MM.1S (cell line): ENCODE data around the gene EXOC7.

Experiments
- DNase-seq: peaks from one replicate; pipeline ENCODE4 v3.0.0-alpha.2; 2015
- H2AFZ ChIP-seq: fragments of 300-600 bp; sonication (generic); 2 replicates; pipeline ENCODE4 v1.6.0; 2016; ENCODE audit warnings: antibody characterized with exemption, low read length
- H3F3A ChIP-seq: fragments of 300-600 bp; sonication (generic); 2 replicates; pipeline ENCODE4 v1.6.1; 2016; ENCODE audit warnings: mild to moderate bottlenecking, antibody characterized with exemption, low read length, moderate library complexity, mixed read lengths; ENCODE audit not compliant: insufficient read depth
- H3K27ac ChIP-seq: fragments of 300-600 bp; sonication (generic); 2 replicates; pipeline ENCODE4 v1.5.1; 2016; ENCODE audit warnings: mild to moderate bottlenecking, low read length
- H3K27me3 ChIP-seq: fragments of 300-600 bp; sonication (generic); replicated peaks from 2 replicates; pipeline ENCODE4 v1.6.0; 2016; ENCODE audit warnings: low read length; ENCODE audit not compliant: insufficient read depth
- H3K36me3 ChIP-seq: fragments of 300-600 bp; sonication (generic); replicated peaks from 2 replicates; pipeline ENCODE4 v1.6.1; 2016; ENCODE audit warnings: mild to moderate bottlenecking, low read length, mixed read lengths; ENCODE audit not compliant: insufficient read depth
- H3K4me1 ChIP-seq: fragments of 300-600 bp; sonication (generic); 2 replicates; pipeline ENCODE4 v1.6.1; 2016; ENCODE audit warnings: low read length, mixed read lengths
- H3K4me2 ChIP-seq: fragments of 300-600 bp; sonication (generic); 2 replicates; pipeline ENCODE4 v1.6.0; 2016; ENCODE audit warnings: low read depth, low read length
- H3K4me3 ChIP-seq: fragments of 300-600 bp; sonication (generic); 2 replicates; pipeline ENCODE4 v1.5.1; 2016; ENCODE audit warnings: low read length, mixed read lengths
- H3K79me2 ChIP-seq: fragments of 300-600 bp; sonication (generic); 2 replicates; pipeline ENCODE4 v1.6.1; 2016; ENCODE audit warnings: mixed run types, low read length, mixed read lengths
- H3K9ac ChIP-seq: fragments of 300-600 bp; sonication (generic); 2 replicates; pipeline ENCODE4 v1.6.1; 2016; ENCODE audit warnings: low read length, mixed read lengths
- H3K9me2 ChIP-seq: fragments of 300-600 bp; sonication (generic); replicated peaks from 2 replicates; pipeline ENCODE4 v1.6.1; 2016; ENCODE audit warnings: mild to moderate bottlenecking, low read length, mixed read lengths; ENCODE audit not compliant: insufficient read depth
- H3K9me3 ChIP-seq: fragments of 300-600 bp; sonication (generic); replicated peaks from 2 replicates; pipeline ENCODE4 v1.6.1; 2016; ENCODE audit warnings: mild to moderate bottlenecking, low read length, mixed read lengths; ENCODE audit not compliant: insufficient read depth
- H4K20me1 ChIP-seq: fragments of 300-600 bp; sonication (generic); 2 replicates; pipeline ENCODE4 v1.6.1; 2016; ENCODE audit warnings: mild to moderate bottlenecking, low read length, moderate library complexity, mixed read lengths; ENCODE audit not compliant: insufficient read depth
- CTCF ChIP-seq: fragments of 300-600 bp; sonication (generic); IDR thresholded peaks from 2 replicates; pipeline ENCODE4 v1.5.1; 2016; ENCODE audit warnings: antibody characterized with exemption, low read length, mixed read lengths
- EZH2 ChIP-seq: fragments of 300-600 bp; sonication (generic); optimal IDR thresholded peaks from 2 replicates; pipeline ENCODE3; 2017; ENCODE audit warnings: low read depth, mild to moderate bottlenecking, antibody characterized with exemption, low read length, mixed read lengths
- EZH2phosphoT487 ChIP-seq: fragments of 300-600 bp; sonication (generic); IDR thresholded peaks from 2 replicates; pipeline ENCODE4 v1.6.1; 2018; ENCODE audit warnings: antibody characterized with exemption, low read length

Gene EXOC7

GRCh38 chr17:76056882-76057281 is 46.7 kb downstream of the EXOC7 start:
- Histone ChIP-seq H3K9me3 (no peaks in the 10 kb centered on the region), H4K20me1 (no peaks in the 10 kb centered on the region), H3K4me3 (no peak overlapping the region), H2AFZ (no peak overlapping the region), H3K36me3 (peaks cover 33% of the 10 kb centered on the region), H3K27ac (no peak overlapping the region), H3K9me2 (no peaks in the 10 kb centered on the region), H3K4me2 (no peak overlapping the region), H3K27me3 (no peaks in the 10 kb centered on the region), H3F3A (0 out of 2 replicates have a peak, but pooled peaks cover 3% of the 10 kb centered on the region), H3K9ac (no peak overlapping the region), H3K79me2 (peaks cover 23% of the 10 kb centered on the region), H3K4me1 (no peaks in the 10 kb centered on the region)
- no peak for DNase-seq
- TF ChIP-seq CTCF (no peak), EZH2phosphoT487 (no peak), EZH2 (no peak)

GRCh38 chr17:76054112-76054476 is 49.5 kb downstream of the EXOC7 start:
- TF ChIP-seq EZH2 (no peak), CTCF (no peak), EZH2phosphoT487 (no peak)
- Histone ChIP-seq H3F3A (0 out of 2 replicates have a peak, but pooled peaks cover 3% of the 10 kb centered on the region), H2AFZ (no peak overlapping the region), H3K4me3 (no peak overlapping the region), H3K36me3 (peaks cover 19% of the 10 kb centered on the region), H3K9me3 (no peaks in the 10 kb centered on the region), H3K27me3 (no peaks in the 10 kb centered on the region), H4K20me1 (no peaks in the 10 kb centered on the region), H3K27ac (no peak overlapping the region), H3K79me2 (peaks cover 36% of the 10 kb centered on the region), H3K9ac (no peak overlapping the region), H3K9me2 (no peaks in the 10 kb centered on the region), H3K4me1 (peaks cover 3% of the 10 kb centered on the region; the same call in 1 of the 2 replicates), H3K4me2 (no peak overlapping the region)
- DNase-seq, result no peak

- H3K79me2 ChIP-seq, result peaks cover 42% of the 10 kb centered on the region
- no peak overlapping the region for H2AFZ ChIP-seq
- no peak overlapping the region for H3K4me2 ChIP-seq
- no peaks in the 10 kb centered on the region for H3K27me3 ChIP-seq
- no peaks in the 10 kb centered on the region for H4K20me1 ChIP-seq
- H3K9me2 ChIP-seq, result no peaks in the 10 kb centered on the region
- peaks cover 5% of the 10 kb centered on the region; the same call in 1 of the 2 replicates for H3F3A ChIP-seq
- no peak overlapping the region for H3K27ac ChIP-seq
- H3K4me1 ChIP-seq, result peaks cover 9% of the 10 kb centered on the region
- H3K4me3 ChIP-seq, result no peak overlapping the region
- TF ChIP-seq CTCF (no peak), EZH2phosphoT487 (no peak), EZH2 (no peak)
- peaks cover 15% of the 10 kb centered on the region for H3K36me3 ChIP-seq
- no peaks in the 10 kb centered on the region for H3K9me3 ChIP-seq
- no peak for DNase-seq
- no peak overlapping the region for H3K9ac ChIP-seq
Measured at GRCh38 chr17:76053246-76054111, 50.1 kb downstream of the EXOC7 start.
